ENCODE measurements around the gene USP48. TPM values are rescaled to one million over a fixed set of nuclear protein-coding genes. Genes with fewer than 3 reads are reported as not detected.

The USP48 gene
- total and polyA plus RNA-seq, 2 donors (not counting 1 experiment from before 2014, with no cell fraction given): 34.1 to 45.6 TPM

GRCh38 chr1:21820597-21821232 is 37.8 kb upstream of the USP48 start:
- Histone ChIP-seq H3K9me3 (ENCODE audit: control insufficient read depth, insufficient read depth, low read depth, low read length) (no peaks in the 10 kb centered on the region), H3K9ac (ENCODE audit: insufficient read depth, low read length) (no peak overlapping the region), H4K20me1 (ENCODE audit: control insufficient read depth, extremely low read depth, insufficient read depth, low read length) (no peaks in the 10 kb centered on the region), H2AFZ (ENCODE audit: low read length) (no peak overlapping the region), H3K4me2 (ENCODE audit: extremely low read depth, insufficient read depth, low read length) (no peak overlapping the region), H3K36me3 (ENCODE audit: control insufficient read depth, insufficient read depth, low read length) (peaks cover 23% of the 10 kb centered on the region), H3K4me3 (replicated peaks in 1 of 4; ENCODE audit: control extremely low read depth in 1 of 4, insufficient read depth in 1 of 4, low read depth in 3 of 4, low read length in 4 of 4) (no peak overlapping the region), H3K4me1 (ENCODE audit: control insufficient read depth, extremely low read depth, insufficient read depth, low read length) (peaks cover 5% of the 10 kb centered on the region), H3K79me2 (ENCODE audit: control insufficient read depth, insufficient read depth, low read length) (no peaks in the 10 kb centered on the region), H3K27ac (ENCODE audit: insufficient read depth, low read length) (no peak overlapping the region), H3K27me3 (ENCODE audit: control insufficient read depth, insufficient read depth, low read length) (no peaks in the 10 kb centered on the region)
- no peak for DNase-seq (ENCODE audit: low read depth in 2 of 2)
- TF ChIP-seq EZH2 (IDR thresholded peaks at IDR 0.05; ENCODE audit: low read length, missing control alignments): no peak
- TF ChIP-seq, protein P1, sequence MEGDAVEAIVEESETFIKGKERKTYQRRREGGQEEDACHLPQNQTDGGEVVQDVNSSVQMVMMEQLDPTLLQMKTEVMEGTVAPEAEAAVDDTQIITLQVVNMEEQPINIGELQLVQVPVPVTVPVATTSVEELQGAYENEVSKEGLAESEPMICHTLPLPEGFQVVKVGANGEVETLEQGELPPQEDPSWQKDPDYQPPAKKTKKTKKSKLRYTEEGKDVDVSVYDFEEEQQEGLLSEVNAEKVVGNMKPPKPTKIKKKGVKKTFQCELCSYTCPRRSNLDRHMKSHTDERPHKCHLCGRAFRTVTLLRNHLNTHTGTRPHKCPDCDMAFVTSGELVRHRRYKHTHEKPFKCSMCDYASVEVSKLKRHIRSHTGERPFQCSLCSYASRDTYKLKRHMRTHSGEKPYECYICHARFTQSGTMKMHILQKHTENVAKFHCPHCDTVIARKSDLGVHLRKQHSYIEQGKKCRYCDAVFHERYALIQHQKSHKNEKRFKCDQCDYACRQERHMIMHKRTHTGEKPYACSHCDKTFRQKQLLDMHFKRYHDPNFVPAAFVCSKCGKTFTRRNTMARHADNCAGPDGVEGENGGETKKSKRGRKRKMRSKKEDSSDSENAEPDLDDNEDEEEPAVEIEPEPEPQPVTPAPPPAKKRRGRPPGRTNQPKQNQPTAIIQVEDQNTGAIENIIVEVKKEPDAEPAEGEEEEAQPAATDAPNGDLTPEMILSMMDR (conservative IDR thresholded peaks at IDR 0.05 in 1 of 2, IDR thresholded peaks at IDR 0.05 in 1 of 2; ENCODE audit: low read depth in 1 of 2, low read length in 2 of 2): no peak

GRCh38 chr1:21818656-21819055 is 35.7 kb upstream of the USP48 start:
- Histone ChIP-seq H3K4me3 (replicated peaks in 1 of 4; ENCODE audit: control extremely low read depth in 1 of 4, insufficient read depth in 1 of 4, low read depth in 3 of 4, low read length in 4 of 4) (no peak overlapping the region), H3K9me3 (ENCODE audit: control insufficient read depth, insufficient read depth, low read depth, low read length) (no peaks in the 10 kb centered on the region), H3K79me2 (ENCODE audit: control insufficient read depth, insufficient read depth, low read length) (no peaks in the 10 kb centered on the region), H2AFZ (ENCODE audit: low read length) (no peak overlapping the region), H3K4me2 (ENCODE audit: extremely low read depth, insufficient read depth, low read length) (no peak overlapping the region), H3K9ac (ENCODE audit: insufficient read depth, low read length) (no peak overlapping the region), H4K20me1 (ENCODE audit: control insufficient read depth, extremely low read depth, insufficient read depth, low read length) (no peaks in the 10 kb centered on the region), H3K36me3 (ENCODE audit: control insufficient read depth, insufficient read depth, low read length) (peaks cover 13% of the 10 kb centered on the region), H3K4me1 (ENCODE audit: control insufficient read depth, extremely low read depth, insufficient read depth, low read length) (peaks cover 5% of the 10 kb centered on the region), H3K27me3 (ENCODE audit: control insufficient read depth, insufficient read depth, low read length) (no peaks in the 10 kb centered on the region), H3K27ac (ENCODE audit: insufficient read depth, low read length) (no peak overlapping the region)
- DNase-seq (ENCODE audit: low read depth in 2 of 2): no peak
- TF ChIP-seq EZH2 (IDR thresholded peaks at IDR 0.05; ENCODE audit: low read length, missing control alignments): no peak
- TF ChIP-seq, protein P1 (conservative IDR thresholded peaks at IDR 0.05 in 1 of 2, IDR thresholded peaks at IDR 0.05 in 1 of 2; ENCODE audit: low read depth in 1 of 2, low read length in 2 of 2): no peak

GRCh38 chr1:21816602-21817302 is 33.8 kb upstream of the USP48 start:
- TF ChIP-seq EZH2 (IDR thresholded peaks at IDR 0.05; ENCODE audit: low read length, missing control alignments): no peak
- TF ChIP-seq, protein P1 (conservative IDR thresholded peaks at IDR 0.05 in 1 of 2, IDR thresholded peaks at IDR 0.05 in 1 of 2; ENCODE audit: low read depth in 1 of 2, low read length in 2 of 2): no peak
- H3K36me3 ChIP-seq (ENCODE audit: control insufficient read depth, insufficient read depth, low read length): peaks cover 5% of the 10 kb centered on the region
- no peaks in the 10 kb centered on the region for H3K27me3 ChIP-seq (ENCODE audit: control insufficient read depth, insufficient read depth, low read length)
- H3K79me2 ChIP-seq (ENCODE audit: control insufficient read depth, insufficient read depth, low read length): no peaks in the 10 kb centered on the region
- peaks cover 5% of the 10 kb centered on the region for H3K4me1 ChIP-seq (ENCODE audit: control insufficient read depth, extremely low read depth, insufficient read depth, low read length)
- H3K27ac ChIP-seq (ENCODE audit: insufficient read depth, low read length): no peak overlapping the region
- H4K20me1 ChIP-seq (ENCODE audit: control insufficient read depth, extremely low read depth, insufficient read depth, low read length): no peaks in the 10 kb centered on the region
- H2AFZ ChIP-seq (ENCODE audit: low read length): no peak overlapping the region
- peak; percentile 70 to 74 for DNase-seq (ENCODE audit: low read depth in 2 of 2)
- H3K4me3 ChIP-seq (replicated peaks in 1 of 4; ENCODE audit: control extremely low read depth in 1 of 4, insufficient read depth in 1 of 4, low read depth in 3 of 4, low read length in 4 of 4): no peak overlapping the region
- H3K9me3 ChIP-seq (ENCODE audit: control insufficient read depth, insufficient read depth, low read depth, low read length): no peaks in the 10 kb centered on the region
- H3K4me2 ChIP-seq (ENCODE audit: extremely low read depth, insufficient read depth, low read length): no peak overlapping the region
- no peak overlapping the region for H3K9ac ChIP-seq (ENCODE audit: insufficient read depth, low read length)
